SJSA1 (cell line): ENCODE data around the gene TPP1. TPM values are rescaled to one million over a fixed set of nuclear protein-coding genes. Genes with fewer than 3 reads are reported as not detected.

Experiments used
- DNase-seq, 2 experiments: peaks; one replicate each; pipeline ENCODE4 v3.0.0-alpha.2; 2015 to 2020; ENCODE audit warnings: low spot score in 2 of 2, low read depth in 1 of 2
- H3K27ac ChIP-seq: fragments of 250-450 bp; sonication (Bioruptor Pico); 2 replicates; pipeline ENCODE4 v1.5.1; 2020; ENCODE audit warnings: mild to moderate bottlenecking, moderate library complexity
- H3K27me3 ChIP-seq: fragments of 250-450 bp; sonication (Bioruptor Pico); replicated peaks from 2 replicates; pipeline ENCODE4 v1.5.1; 2020; ENCODE audit warnings: mild to moderate bottlenecking, moderate library complexity
- H3K36me3 ChIP-seq: fragments of 250-450 bp; sonication (Bioruptor Pico); 2 replicates; pipeline ENCODE4 v1.5.1; 2020; ENCODE audit warnings: mild to moderate bottlenecking
- H3K4me1 ChIP-seq: fragments of 250-450 bp; sonication (Bioruptor Pico); replicated peaks from 2 replicates; pipeline ENCODE4 v1.6.1; 2021; ENCODE audit warnings: mild to moderate bottlenecking
- H3K4me3 ChIP-seq: fragments of 250-450 bp; sonication (Bioruptor Pico); 2 replicates; pipeline ENCODE4 v1.5.1; 2020; ENCODE audit warnings: mild to moderate bottlenecking
- H3K9me3 ChIP-seq: fragments of 250-450 bp; sonication (Bioruptor Pico); replicated peaks from 2 replicates; pipeline ENCODE4 v1.5.1; 2020; ENCODE audit warnings: mild to moderate bottlenecking
- total RNA-seq: library from RNA; depleted of rRNA; stranded (reverse); fragments of >200 nt; shearing (Covaris generic); gene quantifications from 2 replicates; pipeline ENCODE4 v1.2.3, GENCODE V29; 2014

Gene TPP1
- total RNA-seq, 1 experiment from 2014 or later: 6.8 TPM

GRCh38 chr11:6608011-6608410, 11.2 kb downstream of the TPP1 start:
- Histone ChIP-seq H3K27ac (peak overlapping the region; percentile 76), H3K9me3 (no peaks in the 10 kb centered on the region), H3K4me1 (peaks cover 58% of the 10 kb centered on the region), H3K4me3 (no peak overlapping the region), H3K36me3 (peaks cover 60% of the 10 kb centered on the region), H3K27me3 (no peaks in the 10 kb centered on the region)
- no peak for DNase-seq

GRCh38 chr11:6607190-6607795, 11.9 kb downstream of the TPP1 start:
- Histone ChIP-seq H3K27ac (peak overlapping the region; percentile 76), H3K4me3 (no peak overlapping the region)
- DNase-seq: no peak

GRCh38 chr11:6606471-6607189, 12.6 kb downstream of the TPP1 start:
- DNase-seq: peak; percentile 78 to 89
- peaks cover 49% of the 10 kb centered on the region for H3K4me1 ChIP-seq
- H3K36me3 ChIP-seq: peaks cover 56% of the 10 kb centered on the region
- no peaks in the 10 kb centered on the region for H3K9me3 ChIP-seq
- peak overlapping the region; percentile 76 for H3K27ac ChIP-seq
- no peak overlapping the region for H3K4me3 ChIP-seq
- no peaks in the 10 kb centered on the region for H3K27me3 ChIP-seq

More at GRCh38 chr11:6607190-6607795, 11.9 kb downstream of the TPP1 start:
- Histone ChIP-seq H3K27me3 (no peaks in the 10 kb centered on the region), H3K4me1 (peaks cover 51% of the 10 kb centered on the region), H3K9me3 (no peaks in the 10 kb centered on the region), H3K36me3 (peaks cover 60% of the 10 kb centered on the region)

GRCh38 chr11:6604790-6605189, 14.4 kb downstream of the TPP1 start:
- no peaks in the 10 kb centered on the region for H3K27me3 ChIP-seq
- H3K4me1 ChIP-seq: peaks cover 40% of the 10 kb centered on the region
- DNase-seq: no peak

GRCh38 chr11:6604081-6604626, 15.1 kb downstream of the TPP1 start:
- H3K36me3 ChIP-seq: peaks cover 53% of the 10 kb centered on the region
- H3K4me3 ChIP-seq: peak overlapping the region; percentile 66
- peak in 1 of 2 experiments; percentile 34 for DNase-seq
- H3K27ac ChIP-seq: 0 out of 2 replicates have a peak overlapping the region, but pooled peaks have one; percentile 31
- H3K9me3 ChIP-seq: no peaks in the 10 kb centered on the region
- no peaks in the 10 kb centered on the region for H3K27me3 ChIP-seq
- peaks cover 35% of the 10 kb centered on the region for H3K4me1 ChIP-seq

More at GRCh38 chr11:6604790-6605189, 14.4 kb downstream of the TPP1 start:
- Histone ChIP-seq H3K9me3 (no peaks in the 10 kb centered on the region), H3K36me3 (peaks cover 53% of the 10 kb centered on the region), H3K4me3 (peak overlapping the region; percentile 66), H3K27ac (no peak overlapping the region)

GRCh38 chr11:6603287-6604080, 15.7 kb downstream of the TPP1 start, which contains the start of the genes ILK and RRP8:
ILK (plus strand) TSS chr11:6603774; CDS start chr11:6604272, 498 bp downstream.
RRP8 (minus strand) TSS chr11:6603616; CDS start chr11:6603502, 114 bp downstream.
- Histone ChIP-seq H3K27me3 (no peaks in the 10 kb centered on the region), H3K27ac (peak within 1 kb of the TSS; percentile 36)

GRCh38 chr11:6602096-6602940, 16.9 kb downstream of the TPP1 start:
- H3K36me3 ChIP-seq: peaks cover 45% of the 10 kb centered on the region
- H3K4me3 ChIP-seq: peak overlapping the region; percentile 66
- H3K27me3 ChIP-seq: no peaks in the 10 kb centered on the region
- peaks cover 17% of the 10 kb centered on the region for H3K4me1 ChIP-seq
- no peak for DNase-seq
- H3K27ac ChIP-seq: no peak overlapping the region
- no peaks in the 10 kb centered on the region for H3K9me3 ChIP-seq

More at GRCh38 chr11:6603287-6604080, 15.7 kb downstream of the TPP1 start, which contains the start of the genes ILK and RRP8:
- Histone ChIP-seq H3K9me3 (no peaks in the 10 kb centered on the region), H3K36me3 (peaks cover 56% of the 10 kb centered on the region), H3K4me1 (peaks cover 28% of the 10 kb centered on the region), H3K4me3 (peak within 1 kb of the TSS; percentile 66)
- peak; percentile 64 to 78 for DNase-seq

GRCh38 chr11:6601041-6601461, 18.2 kb downstream of the TPP1 start:
- H3K4me3 ChIP-seq: no peak overlapping the region
- no peaks in the 10 kb centered on the region for H3K9me3 ChIP-seq
- no peak overlapping the region for H3K27ac ChIP-seq
- H3K4me1 ChIP-seq: peaks cover 6% of the 10 kb centered on the region
- DNase-seq: no peak
- no peaks in the 10 kb centered on the region for H3K27me3 ChIP-seq
- H3K36me3 ChIP-seq: peaks cover 37% of the 10 kb centered on the region

- no peak for DNase-seq
- Histone ChIP-seq H3K4me1 (no peaks in the 10 kb centered on the region), H3K36me3 (peaks cover 33% of the 10 kb centered on the region), H3K27me3 (no peaks in the 10 kb centered on the region), H3K27ac (no peak overlapping the region), H3K9me3 (no peaks in the 10 kb centered on the region), H3K4me3 (no peak overlapping the region)
These were observed 19.3 kb downstream of the TPP1 start for GRCh38 chr11:6599881-6600390.

GRCh38 chr11:6599449-6599848, 19.8 kb downstream of the TPP1 start:
- DNase-seq: no peak
- Histone ChIP-seq H3K9me3 (no peaks in the 10 kb centered on the region), H3K27ac (no peak overlapping the region), H3K36me3 (peaks cover 30% of the 10 kb centered on the region), H3K4me3 (no peak overlapping the region), H3K27me3 (no peaks in the 10 kb centered on the region), H3K4me1 (no peaks in the 10 kb centered on the region)

GRCh38 chr11:6598555-6598954, 20.7 kb downstream of the TPP1 start:
- Histone ChIP-seq H3K27ac (no peak overlapping the region), H3K4me3 (no peak overlapping the region), H3K9me3 (no peaks in the 10 kb centered on the region), H3K4me1 (no peaks in the 10 kb centered on the region), H3K27me3 (no peaks in the 10 kb centered on the region), H3K36me3 (peaks cover 32% of the 10 kb centered on the region)
- DNase-seq: no peak

- H3K27me3 ChIP-seq: no peaks in the 10 kb centered on the region
- H3K4me3 ChIP-seq: no peak overlapping the region
- no peak for DNase-seq
- H3K27ac ChIP-seq: no peak overlapping the region
- H3K9me3 ChIP-seq: no peaks in the 10 kb centered on the region
- peaks cover 29% of the 10 kb centered on the region for H3K36me3 ChIP-seq
- H3K4me1 ChIP-seq: no peaks in the 10 kb centered on the region
These were observed 22.9 kb downstream of the TPP1 start for GRCh38 chr11:6596239-6596877.
